GM23248 (cell line): ENCODE results near the gene FAM114A2. TPM values are rescaled to one million over a fixed set of nuclear protein-coding genes. Genes with fewer than 3 reads are reported as not detected.

Experiments
- DNase-seq: peaks from one replicate; pipeline ENCODE4 v3.0.0-alpha.2; 2015
- H2AFZ ChIP-seq: fragments of 200-600 bp; sonication (generic); 2 replicates; pipeline ENCODE4 v1.6.1; 2016; ENCODE audit warnings: antibody characterized with exemption
- H3F3A ChIP-seq: fragments of 200-600 bp; sonication (generic); 2 replicates; pipeline ENCODE4 v1.6.1; 2016; ENCODE audit warnings: mild to moderate bottlenecking, antibody characterized with exemption, mixed run types; ENCODE audit not compliant: insufficient read depth
- H3K27ac ChIP-seq: fragments of 200-600 bp; sonication (generic); 2 replicates; pipeline ENCODE4 v1.5.1; 2016; ENCODE audit warnings: mild to moderate bottlenecking
- H3K27me3 ChIP-seq: fragments of 200-600 bp; sonication (generic); replicated peaks from 2 replicates; pipeline ENCODE4 v1.6.1; 2016; ENCODE audit warnings: mild to moderate bottlenecking; ENCODE audit not compliant: insufficient read depth
- H3K36me3 ChIP-seq: fragments of 200-600 bp; sonication (generic); 2 replicates; pipeline ENCODE4 v1.6.1; 2016; ENCODE audit warnings: low read depth, mild to moderate bottlenecking
- H3K4me1 ChIP-seq: fragments of 200-600 bp; sonication (generic); 2 replicates; pipeline ENCODE4 v1.6.1; 2016; ENCODE audit warnings: mild to moderate bottlenecking; ENCODE audit not compliant: insufficient read depth
- H3K4me2 ChIP-seq: fragments of 200-600 bp; sonication (generic); one replicate; pipeline ENCODE4 v1.6.1; 2016; ENCODE audit warnings: mild to moderate bottlenecking; ENCODE audit not compliant: unreplicated experiment
- H3K4me3 ChIP-seq: fragments of 200-600 bp; sonication (generic); 2 replicates; pipeline ENCODE4 v1.5.1; 2016; ENCODE audit warnings: mild to moderate bottlenecking
- H3K79me2 ChIP-seq: fragments of 200-600 bp; sonication (generic); 2 replicates; pipeline ENCODE4 v1.6.1; 2016; ENCODE audit warnings: mild to moderate bottlenecking; ENCODE audit not compliant: insufficient read depth
- H3K9ac ChIP-seq: fragments of 200-600 bp; sonication (generic); 2 replicates; pipeline ENCODE4 v1.6.1; 2016; ENCODE audit warnings: mild to moderate bottlenecking
- H3K9me2 ChIP-seq: fragments of 200-600 bp; sonication (generic); 2 replicates; pipeline ENCODE4 v1.6.1; 2016; ENCODE audit warnings: mixed run types, mild to moderate bottlenecking, moderate library complexity; ENCODE audit not compliant: insufficient read depth
- H3K9me3 ChIP-seq: fragments of 200-600 bp; sonication (generic); one replicate; pipeline ENCODE4 v1.6.1; 2017; ENCODE audit warnings: low read depth
- H4K20me1 ChIP-seq: fragments of 200-600 bp; sonication (generic); 2 replicates; pipeline ENCODE4 v1.6.0; 2016; ENCODE audit not compliant: insufficient read depth
- EZH2 ChIP-seq: fragments of 200-600 bp; sonication (generic); IDR thresholded peaks from 2 replicates; pipeline ENCODE4 v1.6.1; 2018; ENCODE audit warnings: antibody characterized with exemption, mild to moderate bottlenecking; ENCODE audit not compliant: insufficient read depth, poor library complexity, severe bottlenecking
- EZH2phosphoT487 ChIP-seq: fragments of 200-600 bp; sonication (generic); IDR thresholded peaks from 2 replicates; pipeline ENCODE4 v1.6.1; 2018; ENCODE audit warnings: antibody characterized with exemption, moderate library complexity, mild to moderate bottlenecking, low read depth; ENCODE audit not compliant: insufficient read depth
- WGBS, 2 experiments: methylation state at CpG; one replicate each; pipeline ENCODE4 v1.1.6; 2015 to 2017; ENCODE audit warnings: low lambda C conversion rate in 2 of 2, low coverage in 1 of 2; ENCODE audit errors: missing lambda C conversion rate in 2 of 2; 5-methylcytosine and 5-hydroxymethylcytosine counted together
- in situ Hi-C: fragments of 300-500 bp; cut with MboI; formaldehyde crosslinking; loops from 2 replicates; pipeline ENCODE4 v1.15.0; 2020
- polyA plus RNA-seq: library from polyadenylated mRNA; unstranded; fragments of >200 nt; fragmentation: Nextera tagmentation; extraction: Ambion mirVana; gene quantifications from 2 replicates; pipeline ENCODE4 v1.2.1, GENCODE V29; 2016
- total RNA-seq: library from RNA; depleted of rRNA; stranded (reverse); fragments of >200 nt; shearing (Covaris generic); gene quantifications from 2 replicates; pipeline ENCODE4 v1.2.3, GENCODE V29; 2014

Gene FAM114A2
- total and polyA plus RNA-seq, 2 experiments from 2014 or later, result 20.2 to 27.0 TPM

- 80 to 84% methylated on average over 10 of the region's 10 CpGs for WGBS, 2 experiments
- in situ Hi-C loops, result no loop called here
- no peaks in the 10 kb centered on the region for H3K4me1 ChIP-seq
- no peak for DNase-seq
- H3K4me3 ChIP-seq, result no peak overlapping the region
- no peaks in the 10 kb centered on the region; the same call in 1 of the 2 replicates for H4K20me1 ChIP-seq
- no peaks in the 10 kb centered on the region for H3K79me2 ChIP-seq
- no peaks in the 10 kb centered on the region for H3K9me2 ChIP-seq
- H3K9me3 ChIP-seq, result no peaks in the 10 kb centered on the region
- no peaks in the 10 kb centered on the region for H3K27me3 ChIP-seq
- no peak for TF ChIP-seq EZH2phosphoT487
- H3K36me3 ChIP-seq, result no peaks in the 10 kb centered on the region; the same call in 1 of the 2 replicates
- no peak overlapping the region for H3K4me2 ChIP-seq
- no peak overlapping the region for H3K27ac ChIP-seq
- no peak overlapping the region for H2AFZ ChIP-seq
- no peaks in the 10 kb centered on the region for H3F3A ChIP-seq
- H3K9ac ChIP-seq, result no peak overlapping the region
These were observed 19.6 kb upstream of the FAM114A2 start for GRCh38 chr5:154058055-154059038.

- H3F3A ChIP-seq, result no peaks in the 10 kb centered on the region
- H3K9ac ChIP-seq, result no peak overlapping the region
- no peaks in the 10 kb centered on the region for H3K27me3 ChIP-seq
- no peaks in the 10 kb centered on the region; the same call in 1 of the 2 replicates for H4K20me1 ChIP-seq
- WGBS, 2 experiments, result 98 to 100% methylated on average over 2 of the region's 2 CpGs
- in situ Hi-C loops, result no loop called here
- H3K4me2 ChIP-seq, result no peak overlapping the region
- TF ChIP-seq EZH2 (no peak), EZH2phosphoT487 (no peak)
- H3K27ac ChIP-seq, result no peak overlapping the region
- H3K36me3 ChIP-seq, result peaks cover 8% of the 10 kb centered on the region; the same call in 1 of the 2 replicates
- no peak for DNase-seq
- no peak overlapping the region for H3K4me3 ChIP-seq
- H3K9me2 ChIP-seq, result no peaks in the 10 kb centered on the region
- H2AFZ ChIP-seq, result no peak overlapping the region
- no peaks in the 10 kb centered on the region for H3K9me3 ChIP-seq
- peaks cover under 1% of the 10 kb centered on the region; the same call in 1 of the 2 replicates for H3K79me2 ChIP-seq
- no peaks in the 10 kb centered on the region for H3K4me1 ChIP-seq
These were observed 16.5 kb upstream of the FAM114A2 start for GRCh38 chr5:154055201-154055600.

- WGBS, 2 experiments, result 75% methylated on average over 4 of the region's 4 CpGs
- no peaks in the 10 kb centered on the region for H3K9me3 ChIP-seq
- H3K9ac ChIP-seq, result no peak overlapping the region
- H3K9me2 ChIP-seq, result no peaks in the 10 kb centered on the region
- H3F3A ChIP-seq, result no peaks in the 10 kb centered on the region
- H3K36me3 ChIP-seq, result peaks cover 13% of the 10 kb centered on the region; the same call in 1 of the 2 replicates
- no peak overlapping the region for H2AFZ ChIP-seq
- no peak overlapping the region for H3K4me3 ChIP-seq
- H3K4me1 ChIP-seq, result no peaks in the 10 kb centered on the region
- in situ Hi-C loops, result no loop called here
- TF ChIP-seq EZH2phosphoT487 (no peak), EZH2 (no peak)
- no peak for DNase-seq
- H3K4me2 ChIP-seq, result no peak overlapping the region
- H3K27ac ChIP-seq, result no peak overlapping the region
- H3K79me2 ChIP-seq, result peaks cover 14% of the 10 kb centered on the region
- H3K27me3 ChIP-seq, result no peaks in the 10 kb centered on the region
- no peaks in the 10 kb centered on the region for H4K20me1 ChIP-seq
These were observed 14.8 kb upstream of the FAM114A2 start for GRCh38 chr5:154053468-154053867.

GRCh38 chr5:154049636-154050035 is 10.9 kb upstream of the FAM114A2 start:
- peaks cover 52% of the 10 kb centered on the region for H3K79me2 ChIP-seq
- H3K9me2 ChIP-seq, result no peaks in the 10 kb centered on the region
- no peaks in the 10 kb centered on the region for H3K9me3 ChIP-seq
- no peak overlapping the region for H3K9ac ChIP-seq
- H3K4me1 ChIP-seq, result no peaks in the 10 kb centered on the region
- H3K27me3 ChIP-seq, result no peaks in the 10 kb centered on the region
- H3F3A ChIP-seq, result no peaks in the 10 kb centered on the region
- in situ Hi-C loops, result no loop called here
- H3K4me2 ChIP-seq, result no peak overlapping the region
- no peak overlapping the region for H3K27ac ChIP-seq
- H3K36me3 ChIP-seq, result peaks cover 13% of the 10 kb centered on the region; the same call in 1 of the 2 replicates
- DNase-seq, result no peak
- TF ChIP-seq EZH2, result no peak
- no peak for TF ChIP-seq EZH2phosphoT487
- 74 to 77% methylated on average over 5 of the region's 5 CpGs for WGBS, 2 experiments
- H4K20me1 ChIP-seq, result 0 out of 2 replicates have a peak, but pooled peaks cover 3% of the 10 kb centered on the region
- H3K4me3 ChIP-seq, result no peak overlapping the region
- H2AFZ ChIP-seq, result no peak overlapping the region
